ENCODE measurements around the gene CUEDC1. TPM values are rescaled to one million over a fixed set of nuclear protein-coding genes. Genes with fewer than 3 reads are reported as not detected.
A peak's percentile ranks its signal among the peaks of the same experiment; 100 is the strongest.

Gene CUEDC1
- total RNA-seq, 1 donor = 25.7 TPM

- peak; percentile 60 for DNase-seq (ENCODE audit: low read depth)
- H3K4me3 ChIP-seq (ENCODE audit: low read depth, low read length) = no peak overlapping the region
- no peak for TF ChIP-seq CTCF (IDR thresholded peaks at IDR 0.05; ENCODE audit: insufficient read depth, low read length)
Observed at GRCh38 chr17:57949649-57950048, 5.6 kb downstream of the CUEDC1 start.

GRCh38 chr17:57948555-57949420 is 6.4 kb downstream of the CUEDC1 start:
- TF ChIP-seq CTCF (IDR thresholded peaks at IDR 0.05; ENCODE audit: insufficient read depth, low read length) = peak; percentile 6
- peak; percentile 91 for DNase-seq (ENCODE audit: low read depth)
- H3K4me3 ChIP-seq (ENCODE audit: low read depth, low read length) = peak overlapping the region; percentile 15

- DNase-seq (ENCODE audit: low read depth) = no peak
- no peak for TF ChIP-seq CTCF (IDR thresholded peaks at IDR 0.05; ENCODE audit: insufficient read depth, low read length)
- H3K4me3 ChIP-seq (ENCODE audit: low read depth, low read length) = peak overlapping the region; percentile 6
Observed at GRCh38 chr17:57948169-57948554, 7.0 kb downstream of the CUEDC1 start.

GRCh38 chr17:57947369-57947768 is 7.8 kb downstream of the CUEDC1 start:
- TF ChIP-seq CTCF (IDR thresholded peaks at IDR 0.05; ENCODE audit: insufficient read depth, low read length) = no peak
- no peak for DNase-seq (ENCODE audit: low read depth)
- H3K4me3 ChIP-seq (ENCODE audit: low read depth, low read length) = peak overlapping the region; percentile 67

- H3K4me3 ChIP-seq (ENCODE audit: low read depth, low read length) = peak overlapping the region; percentile 67
- TF ChIP-seq CTCF (IDR thresholded peaks at IDR 0.05; ENCODE audit: insufficient read depth, low read length) = no peak
- peak; percentile 73 for DNase-seq (ENCODE audit: low read depth)
Observed at GRCh38 chr17:57946798-57947358, 8.3 kb downstream of the CUEDC1 start.

GRCh38 chr17:57945996-57946797 is 9.0 kb downstream of the CUEDC1 start:
- peak overlapping the region; percentile 67 for H3K4me3 ChIP-seq (ENCODE audit: low read depth, low read length)
- DNase-seq (ENCODE audit: low read depth) = peak; percentile 35
- TF ChIP-seq CTCF (IDR thresholded peaks at IDR 0.05; ENCODE audit: insufficient read depth, low read length) = peak; percentile 3
